Islet of Langerhans (tissue), 1 donor: ENCODE measurements around the gene AKAP7.

Experiments used
- FAIRE-seq: peaks from one replicate; lab custom pipeline; 2011; peaks lifted over from hg19 to GRCh38; lab: Jason Lieb, UNC

AKAP7 gene

GRCh38 chr6:131205481-131206244 lies 70.4 kb downstream of the AKAP7 start:
- FAIRE-seq = no peak

- FAIRE-seq = no peak
These were observed 71.4 kb downstream of the AKAP7 start for GRCh38 chr6:131206463-131207251.

- FAIRE-seq = peak; percentile 74
These were observed 73.5 kb downstream of the AKAP7 start for GRCh38 chr6:131208787-131209186.

GRCh38 chr6:131210469-131210868 lies 75.2 kb downstream of the AKAP7 start:
- FAIRE-seq = no peak

- peak; percentile 21 for FAIRE-seq
These were observed 76.8 kb downstream of the AKAP7 start for GRCh38 chr6:131212024-131212423.

GRCh38 chr6:131212913-131213312 lies 77.6 kb downstream of the AKAP7 start:
- FAIRE-seq = no peak

- no peak for FAIRE-seq
These were observed 78.3 kb downstream of the AKAP7 start for GRCh38 chr6:131213501-131213990.

GRCh38 chr6:131215219-131215618 lies 80.0 kb downstream of the AKAP7 start:
- FAIRE-seq = no peak

- FAIRE-seq = peak; percentile 73
These were observed 81.0 kb downstream of the AKAP7 start for GRCh38 chr6:131216246-131216645.

GRCh38 chr6:131222773-131223172 lies 87.5 kb downstream of the AKAP7 start:
- no peak for FAIRE-seq

- FAIRE-seq = no peak
These were observed 88.1 kb downstream of the AKAP7 start for GRCh38 chr6:131223416-131223815.

- no peak for FAIRE-seq
These were observed 89.9 kb downstream of the AKAP7 start for GRCh38 chr6:131225127-131225526.

GRCh38 chr6:131225959-131226358 lies 90.7 kb downstream of the AKAP7 start:
- FAIRE-seq = peak; percentile 60

- FAIRE-seq = no peak
These were observed 91.3 kb downstream of the AKAP7 start for GRCh38 chr6:131226459-131227157.

- FAIRE-seq = no peak
These were observed 91.9 kb downstream of the AKAP7 start for GRCh38 chr6:131227158-131227543.

GRCh38 chr6:131231103-131231502 lies 95.8 kb downstream of the AKAP7 start:
- FAIRE-seq = no peak

- FAIRE-seq = no peak
These were observed 96.6 kb downstream of the AKAP7 start for GRCh38 chr6:131231891-131232290.

- FAIRE-seq = no peak
These were observed 109.7 kb downstream of the AKAP7 start for GRCh38 chr6:131244942-131245341.

GRCh38 chr6:131250122-131250521 lies 114.9 kb downstream of the AKAP7 start:
- FAIRE-seq = no peak

- FAIRE-seq = no peak
These were observed 115.7 kb downstream of the AKAP7 start for GRCh38 chr6:131250936-131251335.

- FAIRE-seq = no peak
These were observed 116.4 kb downstream of the AKAP7 start for GRCh38 chr6:131251590-131252199.

GRCh38 chr6:131255434-131255833 lies 120.2 kb downstream of the AKAP7 start:
- FAIRE-seq = no peak
